Hepatocyte (in vitro differentiated cells): ENCODE results near the gene SMPX. TPM values are rescaled to one million over a fixed set of nuclear protein-coding genes. Genes with fewer than 3 reads are reported as not detected.

Experiments used
- DNase-seq: peaks from one replicate; pipeline ENCODE4 v3.0.0-alpha.2; 2016; ENCODE audit warnings: low spot score
- H2AFZ ChIP-seq: fragments of 200-600 bp; sonication (generic); 2 replicates; pipeline ENCODE4 v1.6.0; 2016; ENCODE audit warnings: antibody characterized with exemption, mild to moderate bottlenecking
- H3K27ac ChIP-seq: fragments of 200-600 bp; sonication (generic); 2 replicates; pipeline ENCODE4 v1.5.1; 2016; ENCODE audit warnings: mild to moderate bottlenecking
- H3K27me3 ChIP-seq: fragments of 200-600 bp; sonication (generic); 2 replicates; pipeline ENCODE4 v1.6.1; 2016
- H3K36me3 ChIP-seq: fragments of 200-600 bp; sonication (generic); replicated peaks from 2 replicates; pipeline ENCODE4 v1.5.1; 2016; ENCODE audit warnings: low read depth; ENCODE audit not compliant: insufficient read depth
- H3K4me1 ChIP-seq: fragments of 200-600 bp; sonication (generic); 2 replicates; pipeline ENCODE4 v1.5.1; 2016; ENCODE audit warnings: mild to moderate bottlenecking, moderate library complexity; ENCODE audit not compliant: insufficient read depth
- H3K4me2 ChIP-seq: fragments of 200-600 bp; sonication (generic); 2 replicates; pipeline ENCODE4 v1.6.0; 2016
- H3K4me3 ChIP-seq: fragments of 200-600 bp; sonication (generic); 2 replicates; pipeline ENCODE4 v1.5.1; 2016; ENCODE audit warnings: mild to moderate bottlenecking
- H3K79me2 ChIP-seq: fragments of 200-600 bp; sonication (generic); 2 replicates; pipeline ENCODE4 v1.6.0; 2017; ENCODE audit warnings: mild to moderate bottlenecking
- H3K9me2 ChIP-seq: fragments of 200-600 bp; sonication (generic); replicated peaks from 2 replicates; pipeline ENCODE4 v1.6.0; 2017; ENCODE audit warnings: mild to moderate bottlenecking; ENCODE audit not compliant: insufficient read depth
- H3K9me3 ChIP-seq: fragments of 200-600 bp; sonication (generic); 2 replicates; pipeline ENCODE4 v1.5.1; 2016; ENCODE audit warnings: low read depth, mild to moderate bottlenecking
- H4K20me1 ChIP-seq: fragments of 200-600 bp; sonication (generic); 2 replicates; pipeline ENCODE4 v1.6.0; 2016; ENCODE audit warnings: mild to moderate bottlenecking; ENCODE audit not compliant: insufficient read depth, poor library complexity, severe bottlenecking
- EZH2 ChIP-seq: fragments of 200-600 bp; sonication (generic); IDR thresholded peaks from 2 replicates; pipeline ENCODE4 v1.6.1; 2016; ENCODE audit warnings: antibody characterized with exemption, mild to moderate bottlenecking, borderline replicate concordance
- EZH2phosphoT487 ChIP-seq: fragments of 200-600 bp; sonication (generic); IDR thresholded peaks from one replicate; pipeline ENCODE4 v1.6.1; 2018; ENCODE audit warnings: antibody characterized with exemption, mild to moderate bottlenecking, low read depth, moderate library complexity; ENCODE audit not compliant: unreplicated experiment, severe bottlenecking
- WGBS: methylation state at CpG from one replicate; pipeline ENCODE4 v1.1.6; 2016; ENCODE audit warnings: low lambda C conversion rate; ENCODE audit errors: missing lambda C conversion rate; 5-methylcytosine and 5-hydroxymethylcytosine counted together
- polyA plus RNA-seq: library from polyadenylated mRNA; unstranded; fragments of >200 nt; fragmentation: Nextera tagmentation; extraction: Ambion mirVana; gene quantifications from 2 replicates; pipeline ENCODE4 v1.2.1, GENCODE V29; 2016
- total RNA-seq: library from RNA; depleted of rRNA; stranded (reverse); fragments of >200 nt; gene quantifications from 2 replicates; pipeline ENCODE4 v1.2.3, GENCODE V29; 2014
- TF ChIP-seq, protein P1 (sequence below): fragments of 200-600 bp; sonication (generic); IDR thresholded peaks from 2 replicates; pipeline ENCODE4 v1.5.1; 2016; ENCODE audit warnings: antibody characterized with exemption, mild to moderate bottlenecking; ENCODE audit not compliant: poor library complexity

Gene SMPX
- total and polyA plus RNA-seq, 2 experiments from 2014 or later = 1.4 to 3.0 TPM

DNA sequence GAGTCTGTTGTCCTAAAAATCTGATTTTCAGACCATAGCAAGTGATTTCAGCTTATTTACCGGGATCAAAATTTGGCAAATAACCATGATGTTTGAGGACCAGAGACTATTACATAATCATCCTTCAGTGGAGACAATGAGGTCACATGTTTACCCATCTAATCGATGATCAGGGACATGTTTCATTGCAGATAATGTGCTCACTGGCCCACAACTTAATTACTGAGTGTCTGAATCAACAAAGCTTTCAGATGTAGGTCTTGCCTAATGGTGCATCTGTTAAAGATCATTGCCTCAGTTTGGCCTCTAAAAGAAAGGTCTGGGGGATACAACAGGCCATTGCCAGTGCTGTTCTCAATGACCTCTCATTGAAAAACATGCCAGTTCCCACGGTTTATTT lies 56.9 kb downstream of the SMPX start:
- WGBS = 72% methylated on average over 3 of the region's 3 CpGs
- Histone ChIP-seq H3K9me3 (no peaks in the 10 kb centered on the region), H3K27me3 (no peaks in the 10 kb centered on the region), H3K4me3 (no peak overlapping the region), H3K4me1 (no peaks in the 10 kb centered on the region), H3K9me2 (no peaks in the 10 kb centered on the region), H3K79me2 (no peaks in the 10 kb centered on the region), H3K27ac (no peak overlapping the region), H4K20me1 (no peaks in the 10 kb centered on the region), H2AFZ (no peak overlapping the region), H3K4me2 (no peak overlapping the region), H3K36me3 (no peaks in the 10 kb centered on the region)
- no peak for TF ChIP-seq EZH2
- no peak for TF ChIP-seq EZH2phosphoT487
- TF ChIP-seq, protein P1, sequence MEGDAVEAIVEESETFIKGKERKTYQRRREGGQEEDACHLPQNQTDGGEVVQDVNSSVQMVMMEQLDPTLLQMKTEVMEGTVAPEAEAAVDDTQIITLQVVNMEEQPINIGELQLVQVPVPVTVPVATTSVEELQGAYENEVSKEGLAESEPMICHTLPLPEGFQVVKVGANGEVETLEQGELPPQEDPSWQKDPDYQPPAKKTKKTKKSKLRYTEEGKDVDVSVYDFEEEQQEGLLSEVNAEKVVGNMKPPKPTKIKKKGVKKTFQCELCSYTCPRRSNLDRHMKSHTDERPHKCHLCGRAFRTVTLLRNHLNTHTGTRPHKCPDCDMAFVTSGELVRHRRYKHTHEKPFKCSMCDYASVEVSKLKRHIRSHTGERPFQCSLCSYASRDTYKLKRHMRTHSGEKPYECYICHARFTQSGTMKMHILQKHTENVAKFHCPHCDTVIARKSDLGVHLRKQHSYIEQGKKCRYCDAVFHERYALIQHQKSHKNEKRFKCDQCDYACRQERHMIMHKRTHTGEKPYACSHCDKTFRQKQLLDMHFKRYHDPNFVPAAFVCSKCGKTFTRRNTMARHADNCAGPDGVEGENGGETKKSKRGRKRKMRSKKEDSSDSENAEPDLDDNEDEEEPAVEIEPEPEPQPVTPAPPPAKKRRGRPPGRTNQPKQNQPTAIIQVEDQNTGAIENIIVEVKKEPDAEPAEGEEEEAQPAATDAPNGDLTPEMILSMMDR = no peak
- no peak for DNase-seq

DNA sequence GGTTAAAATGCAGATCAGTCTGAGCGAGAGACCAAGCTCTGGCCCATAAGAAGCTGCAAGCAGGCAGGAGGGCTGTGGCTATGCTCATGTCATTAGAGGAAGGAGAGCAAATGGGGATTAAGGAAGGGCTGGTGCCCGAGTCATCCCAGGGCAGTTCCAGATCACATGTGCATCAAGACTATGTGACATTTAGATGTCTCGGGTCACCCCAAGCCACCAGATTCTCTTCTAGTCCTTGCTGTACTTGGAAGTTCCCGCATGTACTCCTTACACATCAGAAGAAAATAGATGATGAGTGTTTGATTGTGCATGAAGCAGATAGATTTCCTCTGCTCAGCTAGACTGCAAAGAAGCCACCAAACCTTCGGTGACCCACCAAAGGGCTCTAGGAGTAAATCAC lies 57.6 kb downstream of the SMPX start:
- Histone ChIP-seq H3K4me2 (no peak overlapping the region), H3K4me3 (no peak overlapping the region), H4K20me1 (no peaks in the 10 kb centered on the region), H3K4me1 (no peaks in the 10 kb centered on the region), H3K27me3 (no peaks in the 10 kb centered on the region), H3K9me2 (no peaks in the 10 kb centered on the region), H3K9me3 (no peaks in the 10 kb centered on the region), H3K36me3 (no peaks in the 10 kb centered on the region), H2AFZ (no peak overlapping the region), H3K27ac (no peak overlapping the region), H3K79me2 (no peaks in the 10 kb centered on the region)
- no peak for DNase-seq
- TF ChIP-seq, protein P1 = no peak
- TF ChIP-seq EZH2phosphoT487 (no peak), EZH2 (no peak)
- 81% methylated on average over 5 of the region's 5 CpGs for WGBS

DNA sequence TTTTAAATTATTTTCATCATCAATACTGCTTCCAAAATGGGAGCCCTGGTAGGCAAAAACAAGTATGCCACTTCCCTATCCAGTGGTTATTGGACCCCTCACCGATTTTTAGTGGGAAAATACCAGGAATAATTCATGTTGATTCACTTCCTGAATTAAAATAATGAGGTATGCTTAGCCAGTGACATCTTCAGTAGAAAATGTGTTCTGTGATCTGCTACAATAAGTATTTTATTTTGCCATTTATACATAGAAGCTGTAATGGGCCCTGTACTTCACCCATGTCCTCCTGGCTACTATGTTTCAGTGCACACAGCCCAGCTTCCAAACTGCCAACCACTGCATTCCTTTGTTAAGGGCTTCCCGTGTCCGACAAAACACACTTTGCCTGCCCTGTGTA lies 58.8 kb downstream of the SMPX start:
- Histone ChIP-seq H3K4me2 (no peak overlapping the region), H3K9me3 (no peaks in the 10 kb centered on the region), H3K27ac (no peak overlapping the region), H3K27me3 (no peaks in the 10 kb centered on the region), H3K4me1 (no peaks in the 10 kb centered on the region), H3K79me2 (no peaks in the 10 kb centered on the region), H4K20me1 (no peaks in the 10 kb centered on the region), H3K4me3 (no peak overlapping the region), H3K36me3 (no peaks in the 10 kb centered on the region), H2AFZ (no peak overlapping the region), H3K9me2 (no peaks in the 10 kb centered on the region)
- DNase-seq = no peak
- TF ChIP-seq, protein P1 = no peak
- TF ChIP-seq EZH2 = no peak
- TF ChIP-seq EZH2phosphoT487 = no peak
- WGBS = 67% methylated on average over 3 of the region's 3 CpGs

DNA sequence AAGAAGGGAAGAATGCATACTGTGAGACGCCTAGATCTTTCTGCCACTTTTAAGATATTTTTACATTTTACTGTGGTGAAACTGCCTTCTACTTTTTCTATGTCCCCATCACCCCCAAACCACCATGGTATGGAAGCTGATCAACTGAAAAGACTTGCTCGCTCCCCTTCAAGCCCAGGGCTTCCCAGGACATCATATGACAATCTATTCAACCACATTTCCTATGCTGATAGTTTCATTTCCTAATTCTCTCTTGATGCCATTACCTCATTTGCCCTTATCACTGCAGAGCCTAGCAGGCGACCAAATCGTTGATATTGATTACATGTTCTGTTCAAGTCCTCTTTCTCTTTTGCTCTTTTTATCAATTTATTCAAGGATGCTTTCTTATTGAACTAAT lies 59.6 kb downstream of the SMPX start:
- no peaks in the 10 kb centered on the region for H3K36me3 ChIP-seq
- no peaks in the 10 kb centered on the region for H3K4me1 ChIP-seq
- 85% methylated on average over 4 of the region's 4 CpGs for WGBS
- H3K9me2 ChIP-seq = no peaks in the 10 kb centered on the region
- no peaks in the 10 kb centered on the region for H3K79me2 ChIP-seq
- H3K4me3 ChIP-seq = no peak overlapping the region
- no peaks in the 10 kb centered on the region for H4K20me1 ChIP-seq
- no peak overlapping the region for H3K27ac ChIP-seq
- TF ChIP-seq EZH2phosphoT487 (no peak), EZH2 (no peak)
- H3K27me3 ChIP-seq = no peaks in the 10 kb centered on the region
- H3K4me2 ChIP-seq = no peak overlapping the region
- no peaks in the 10 kb centered on the region for H3K9me3 ChIP-seq
- DNase-seq = no peak
- no peak overlapping the region for H2AFZ ChIP-seq
